Measurements from ENCODE around the gene TLE1.

DNA sequence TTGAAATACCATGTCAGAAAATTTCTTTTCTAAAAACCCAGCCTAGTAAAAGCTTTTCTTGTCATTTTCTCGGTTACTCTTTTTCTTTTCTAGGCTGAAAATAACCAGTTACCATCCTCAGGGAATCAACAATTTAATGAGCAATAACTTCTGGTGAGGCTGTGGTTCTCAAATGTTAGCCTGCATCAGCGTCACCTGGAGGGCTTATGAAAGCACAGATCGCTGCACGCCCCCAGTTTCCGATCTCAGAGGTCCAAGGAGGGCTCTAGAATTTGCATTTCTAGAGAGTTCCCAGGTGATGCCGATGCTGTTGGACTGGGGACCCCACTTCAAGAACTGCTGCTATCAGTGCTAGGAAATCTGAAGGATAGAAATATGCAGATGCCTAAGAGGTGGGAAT lies 28.9 kb upstream of the TLE1 start:
- TF ChIP-seq, protein P1, sequence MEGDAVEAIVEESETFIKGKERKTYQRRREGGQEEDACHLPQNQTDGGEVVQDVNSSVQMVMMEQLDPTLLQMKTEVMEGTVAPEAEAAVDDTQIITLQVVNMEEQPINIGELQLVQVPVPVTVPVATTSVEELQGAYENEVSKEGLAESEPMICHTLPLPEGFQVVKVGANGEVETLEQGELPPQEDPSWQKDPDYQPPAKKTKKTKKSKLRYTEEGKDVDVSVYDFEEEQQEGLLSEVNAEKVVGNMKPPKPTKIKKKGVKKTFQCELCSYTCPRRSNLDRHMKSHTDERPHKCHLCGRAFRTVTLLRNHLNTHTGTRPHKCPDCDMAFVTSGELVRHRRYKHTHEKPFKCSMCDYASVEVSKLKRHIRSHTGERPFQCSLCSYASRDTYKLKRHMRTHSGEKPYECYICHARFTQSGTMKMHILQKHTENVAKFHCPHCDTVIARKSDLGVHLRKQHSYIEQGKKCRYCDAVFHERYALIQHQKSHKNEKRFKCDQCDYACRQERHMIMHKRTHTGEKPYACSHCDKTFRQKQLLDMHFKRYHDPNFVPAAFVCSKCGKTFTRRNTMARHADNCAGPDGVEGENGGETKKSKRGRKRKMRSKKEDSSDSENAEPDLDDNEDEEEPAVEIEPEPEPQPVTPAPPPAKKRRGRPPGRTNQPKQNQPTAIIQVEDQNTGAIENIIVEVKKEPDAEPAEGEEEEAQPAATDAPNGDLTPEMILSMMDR (conservative IDR thresholded peaks at IDR 0.05; ENCODE audit: low read length): no peak
- no peak for TF ChIP-seq EZH2phosphoT487 (IDR thresholded peaks at IDR 0.05; ENCODE audit: borderline replicate concordance)

All from Loucy (cell line).